Measurements from ENCODE around the gene TSC1.

Gene TSC1

GRCh38 chr9:132986114-132986513, 41.7 kb upstream of the TSC1 start:
- Histone ChIP-seq H3K9me3 (ENCODE audit: control insufficient read depth, insufficient read depth, low read depth, low read length) (no peaks in the 10 kb centered on the region), H3K9ac (ENCODE audit: low read length) (no peak overlapping the region), H3K36me3 (ENCODE audit: control insufficient read depth, insufficient read depth, low read length) (no peaks in the 10 kb centered on the region), H3K27ac (ENCODE audit: low read depth, low read length) (no peak overlapping the region), H3K4me1 (ENCODE audit: control insufficient read depth, insufficient read depth, low read length) (no peaks in the 10 kb centered on the region), H3K4me3 (ENCODE audit: low read depth, low read length) (no peak overlapping the region), H3K27me3 (ENCODE audit: control insufficient read depth, insufficient read depth, low read length) (peaks cover 7% of the 10 kb centered on the region; the same call in 1 of the 2 replicates)

- no peaks in the 10 kb centered on the region for H3K9me3 ChIP-seq (ENCODE audit: control insufficient read depth, insufficient read depth, low read depth, low read length)
- H3K27ac ChIP-seq (ENCODE audit: low read depth, low read length), result no peak overlapping the region
- no peaks in the 10 kb centered on the region for H3K36me3 ChIP-seq (ENCODE audit: control insufficient read depth, insufficient read depth, low read length)
- no peaks in the 10 kb centered on the region for H3K4me1 ChIP-seq (ENCODE audit: control insufficient read depth, insufficient read depth, low read length)
- H3K4me3 ChIP-seq (ENCODE audit: low read depth, low read length), result no peak overlapping the region
- H3K9ac ChIP-seq (ENCODE audit: low read length), result no peak overlapping the region
- peaks cover 13% of the 10 kb centered on the region; the same call in 1 of the 2 replicates for H3K27me3 ChIP-seq (ENCODE audit: control insufficient read depth, insufficient read depth, low read length)
Observed at GRCh38 chr9:132985489-132985888, 41.1 kb upstream of the TSC1 start.

- Histone ChIP-seq H3K27ac (ENCODE audit: low read depth, low read length) (no peak overlapping the region), H3K36me3 (ENCODE audit: control insufficient read depth, insufficient read depth, low read length) (no peaks in the 10 kb centered on the region)
Observed at GRCh38 chr9:132985071-132985350, 40.6 kb upstream of the TSC1 start.

GRCh38 chr9:132984202-132985070, 40.0 kb upstream of the TSC1 start:
- Histone ChIP-seq H3K27ac (ENCODE audit: low read depth, low read length) (no peak overlapping the region), H3K27me3 (ENCODE audit: control insufficient read depth, insufficient read depth, low read length) (peaks cover 24% of the 10 kb centered on the region), H3K9ac (ENCODE audit: low read length) (no peak overlapping the region), H3K9me3 (ENCODE audit: control insufficient read depth, insufficient read depth, low read depth, low read length) (no peaks in the 10 kb centered on the region), H3K4me3 (ENCODE audit: low read depth, low read length) (no peak overlapping the region), H3K4me1 (ENCODE audit: control insufficient read depth, insufficient read depth, low read length) (no peaks in the 10 kb centered on the region), H3K36me3 (ENCODE audit: control insufficient read depth, insufficient read depth, low read length) (no peaks in the 10 kb centered on the region)

More at GRCh38 chr9:132985071-132985350, 40.6 kb upstream of the TSC1 start:
- Histone ChIP-seq H3K4me3 (ENCODE audit: low read depth, low read length) (no peak overlapping the region), H3K27me3 (ENCODE audit: control insufficient read depth, insufficient read depth, low read length) (peaks cover 18% of the 10 kb centered on the region), H3K4me1 (ENCODE audit: control insufficient read depth, insufficient read depth, low read length) (no peaks in the 10 kb centered on the region), H3K9me3 (ENCODE audit: control insufficient read depth, insufficient read depth, low read depth, low read length) (no peaks in the 10 kb centered on the region), H3K9ac (ENCODE audit: low read length) (no peak overlapping the region)

- Histone ChIP-seq H3K9ac (ENCODE audit: low read length) (no peak overlapping the region), H3K27ac (ENCODE audit: low read depth, low read length) (no peak overlapping the region), H3K27me3 (ENCODE audit: control insufficient read depth, insufficient read depth, low read length) (peaks cover 32% of the 10 kb centered on the region), H3K4me3 (ENCODE audit: low read depth, low read length) (no peak overlapping the region), H3K36me3 (ENCODE audit: control insufficient read depth, insufficient read depth, low read length) (no peaks in the 10 kb centered on the region), H3K4me1 (ENCODE audit: control insufficient read depth, insufficient read depth, low read length) (peaks cover 4% of the 10 kb centered on the region), H3K9me3 (ENCODE audit: control insufficient read depth, insufficient read depth, low read depth, low read length) (no peaks in the 10 kb centered on the region)
Observed at GRCh38 chr9:132983491-132984201, 39.2 kb upstream of the TSC1 start.

GRCh38 chr9:132982458-132982857, 38.0 kb upstream of the TSC1 start:
- Histone ChIP-seq H3K9ac (ENCODE audit: low read length) (no peak overlapping the region), H3K36me3 (ENCODE audit: control insufficient read depth, insufficient read depth, low read length) (no peaks in the 10 kb centered on the region), H3K4me3 (ENCODE audit: low read depth, low read length) (no peak overlapping the region), H3K9me3 (ENCODE audit: control insufficient read depth, insufficient read depth, low read depth, low read length) (no peaks in the 10 kb centered on the region), H3K27ac (ENCODE audit: low read depth, low read length) (no peak overlapping the region), H3K27me3 (ENCODE audit: control insufficient read depth, insufficient read depth, low read length) (peaks cover 41% of the 10 kb centered on the region), H3K4me1 (ENCODE audit: control insufficient read depth, insufficient read depth, low read length) (peaks cover 7% of the 10 kb centered on the region)

GRCh38 chr9:132980157-132980556, 35.7 kb upstream of the TSC1 start:
- Histone ChIP-seq H3K36me3 (ENCODE audit: control insufficient read depth, insufficient read depth, low read length) (no peaks in the 10 kb centered on the region), H3K9me3 (ENCODE audit: control insufficient read depth, insufficient read depth, low read depth, low read length) (no peaks in the 10 kb centered on the region), H3K27me3 (ENCODE audit: control insufficient read depth, insufficient read depth, low read length) (peaks cover 52% of the 10 kb centered on the region), H3K4me3 (ENCODE audit: low read depth, low read length) (no peak overlapping the region), H3K27ac (ENCODE audit: low read depth, low read length) (no peak overlapping the region), H3K9ac (ENCODE audit: low read length) (no peak overlapping the region), H3K4me1 (ENCODE audit: control insufficient read depth, insufficient read depth, low read length) (peaks cover 7% of the 10 kb centered on the region)

GRCh38 chr9:132978451-132979131, 34.2 kb upstream of the TSC1 start, which contains the start of gene GFI1B:
Gene GFI1B, plus strand, starts transcription at chr9:132978694. Its CDS starts 7,985 bp downstream, at chr9:132986679.
- Histone ChIP-seq H3K4me1 (ENCODE audit: control insufficient read depth, insufficient read depth, low read length) (peaks cover 7% of the 10 kb centered on the region), H3K9me3 (ENCODE audit: control insufficient read depth, insufficient read depth, low read depth, low read length) (no peaks in the 10 kb centered on the region), H3K4me3 (ENCODE audit: low read depth, low read length) (peak within 1 kb of the TSS; percentile 4), H3K36me3 (ENCODE audit: control insufficient read depth, insufficient read depth, low read length) (no peaks in the 10 kb centered on the region), H3K27me3 (ENCODE audit: control insufficient read depth, insufficient read depth, low read length) (peaks cover 60% of the 10 kb centered on the region), H3K9ac (ENCODE audit: low read length) (no peak within 1 kb of the TSS), H3K27ac (ENCODE audit: low read depth, low read length) (no peak within 1 kb of the TSS)

- Histone ChIP-seq H3K4me3 (ENCODE audit: low read depth, low read length) (no peak overlapping the region; the same call in 1 of the 2 replicates), H3K9ac (ENCODE audit: low read length) (no peak overlapping the region), H3K27ac (ENCODE audit: low read depth, low read length) (no peak overlapping the region), H3K9me3 (ENCODE audit: control insufficient read depth, insufficient read depth, low read depth, low read length) (no peaks in the 10 kb centered on the region), H3K4me1 (ENCODE audit: control insufficient read depth, insufficient read depth, low read length) (peaks cover 7% of the 10 kb centered on the region), H3K27me3 (ENCODE audit: control insufficient read depth, insufficient read depth, low read length) (peaks cover 64% of the 10 kb centered on the region), H3K36me3 (ENCODE audit: control insufficient read depth, insufficient read depth, low read length) (no peaks in the 10 kb centered on the region)
Observed at GRCh38 chr9:132978112-132978450, 33.7 kb upstream of the TSC1 start.

GRCh38 chr9:132976571-132976970, 32.2 kb upstream of the TSC1 start:
- Histone ChIP-seq H3K4me1 (ENCODE audit: control insufficient read depth, insufficient read depth, low read length) (peaks cover 7% of the 10 kb centered on the region), H3K9ac (ENCODE audit: low read length) (no peak overlapping the region), H3K27me3 (ENCODE audit: control insufficient read depth, insufficient read depth, low read length) (peaks cover 69% of the 10 kb centered on the region), H3K36me3 (ENCODE audit: control insufficient read depth, insufficient read depth, low read length) (no peaks in the 10 kb centered on the region), H3K9me3 (ENCODE audit: control insufficient read depth, insufficient read depth, low read depth, low read length) (no peaks in the 10 kb centered on the region), H3K4me3 (ENCODE audit: low read depth, low read length) (no peak overlapping the region), H3K27ac (ENCODE audit: low read depth, low read length) (no peak overlapping the region)

- Histone ChIP-seq H3K36me3 (ENCODE audit: control insufficient read depth, insufficient read depth, low read length) (no peaks in the 10 kb centered on the region), H3K4me1 (ENCODE audit: control insufficient read depth, insufficient read depth, low read length) (peaks cover 7% of the 10 kb centered on the region), H3K9ac (ENCODE audit: low read length) (no peak overlapping the region), H3K27ac (ENCODE audit: low read depth, low read length) (no peak overlapping the region), H3K4me3 (ENCODE audit: low read depth, low read length) (no peak overlapping the region), H3K9me3 (ENCODE audit: control insufficient read depth, insufficient read depth, low read depth, low read length) (no peaks in the 10 kb centered on the region), H3K27me3 (ENCODE audit: control insufficient read depth, insufficient read depth, low read length) (peaks cover 67% of the 10 kb centered on the region)
Observed at GRCh38 chr9:132975961-132976360, 31.5 kb upstream of the TSC1 start.

All from HUES6 (cell line).